Activated T-cell treated with anti-CD3 and anti-CD28 coated beads, Interleukin-2, amount 50 U/mL, for 72 hours (primary cell): ENCODE results near the gene CDC6. TPM values are rescaled to one million over a fixed set of nuclear protein-coding genes. Genes with fewer than 3 reads are reported as not detected.

Experiments used
- ATAC-seq, 2 donors: fragments of 150-1000 bp; cut with Tn5 transposase; replicated peaks in 1 of 2; 2 replicates each; pipeline ENCODE4 v1.10.0; 2021; ENCODE audit warnings: moderate library complexity in 2 of 2, mild to moderate bottlenecking in 1 of 2
- DNase-seq, 2 donors: peaks; one replicate each; pipeline ENCODE4 v3.0.0; 2021 to 2022; ENCODE audit warnings: mixed read lengths in 1 of 2
- H3K27ac Mint-ChIP-seq: one replicate; pipeline ENCODE4 v1.8.0; 2022; ENCODE audit warnings: mild to moderate bottlenecking, moderate library complexity, mixed read lengths
- H3K27me3 Mint-ChIP-seq: one replicate; pipeline ENCODE4 v1.8.0; 2022; ENCODE audit warnings: low read depth, mixed read lengths
- H3K36me3 Mint-ChIP-seq, 2 donors: one replicate each; pipeline ENCODE4 v1.8.0; 2022; ENCODE audit warnings: mixed read lengths in 2 of 2, mild to moderate bottlenecking in 1 of 2; ENCODE audit not compliant: insufficient read depth in 2 of 2
- H3K4me1 Mint-ChIP-seq: one replicate; pipeline ENCODE4 v1.8.0; 2022; ENCODE audit warnings: low read depth, mixed read lengths
- H3K4me3 Mint-ChIP-seq, 2 donors: one replicate each; pipeline ENCODE4 v1.8.0; 2022; ENCODE audit warnings: mild to moderate bottlenecking in 2 of 2, mixed read lengths in 2 of 2, moderate library complexity in 2 of 2
- H3K9me3 Mint-ChIP-seq, 2 donors: one replicate each; pipeline ENCODE4 v1.8.0; 2022; ENCODE audit warnings: mixed read lengths in 2 of 2
- total RNA-seq, 2 donors: library from RNA; stranded (reverse); gene quantifications; one replicate each; pipeline ENCODE4 v1.2.3, GENCODE V29; 2022

Gene CDC6
- total RNA-seq, 2 donors from 2014 or later: 86.2 to 92.6 TPM

- ATAC-seq: peak in 1 of 2 donors; percentile 10
- no peaks in the 10 kb centered on the region for H3K27me3 Mint-ChIP-seq
- H3K4me1 Mint-ChIP-seq: peaks cover 63% of the 10 kb centered on the region
- DNase-seq: peak in 1 of 2 donors; percentile 46
- no peak overlapping the region for H3K27ac Mint-ChIP-seq
- no peaks in the 10 kb centered on the region for H3K9me3 Mint-ChIP-seq
- no peaks in the 10 kb centered on the region for H3K36me3 Mint-ChIP-seq
- peak overlapping the region; percentile 56 to 80 for H3K4me3 Mint-ChIP-seq
Observed at GRCh38 chr17:40345161-40345993, 57.7 kb downstream of the CDC6 start.

DNA sequence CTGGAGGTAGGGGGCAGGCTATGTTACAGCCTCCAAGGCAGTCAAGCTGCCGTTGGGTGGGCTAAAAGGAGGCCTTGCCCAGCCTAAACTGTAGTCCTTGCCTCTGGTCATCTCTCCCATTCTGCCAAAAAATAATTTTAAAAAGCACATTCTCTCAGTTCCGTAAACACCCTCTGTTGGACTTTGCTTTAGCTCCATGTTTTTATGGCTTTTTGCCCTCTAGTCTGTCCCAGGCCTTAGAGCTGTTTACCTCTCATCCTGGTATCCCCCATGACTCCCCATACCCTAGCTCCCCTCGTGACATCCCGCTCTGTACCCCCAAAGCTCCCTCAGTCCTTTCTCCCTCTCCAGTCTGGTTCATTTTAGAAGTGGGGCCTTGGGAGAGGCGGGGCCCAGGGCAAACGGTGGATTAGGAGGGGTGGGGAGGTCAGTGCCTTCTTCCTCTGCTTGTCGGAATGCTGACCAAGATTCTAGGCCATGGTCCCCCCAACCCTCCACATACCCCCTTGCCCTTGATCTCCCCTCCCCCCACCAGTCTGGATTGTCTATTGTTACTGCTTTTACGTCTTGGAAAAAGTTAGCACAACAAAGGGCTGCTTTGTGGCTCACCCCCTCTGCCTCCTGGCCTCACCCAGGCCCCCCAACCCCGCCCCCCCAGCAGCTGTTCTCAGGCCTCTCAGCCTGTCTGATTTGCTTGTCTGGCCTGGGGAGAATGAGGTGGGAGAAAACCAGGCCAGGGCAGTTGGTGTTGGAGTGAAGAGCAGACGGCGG lies 58.5 kb downstream of the CDC6 start:
- Mint-ChIP-seq H3K27ac (peak overlapping the region; percentile 75), H3K9me3 (no peaks in the 10 kb centered on the region), H3K4me1 (peaks cover 57% of the 10 kb centered on the region), H3K4me3 (peak overlapping the region; percentile 47 to 80), H3K36me3 (no peaks in the 10 kb centered on the region), H3K27me3 (no peaks in the 10 kb centered on the region)
- no peak for ATAC-seq
- DNase-seq: no peak

DNA sequence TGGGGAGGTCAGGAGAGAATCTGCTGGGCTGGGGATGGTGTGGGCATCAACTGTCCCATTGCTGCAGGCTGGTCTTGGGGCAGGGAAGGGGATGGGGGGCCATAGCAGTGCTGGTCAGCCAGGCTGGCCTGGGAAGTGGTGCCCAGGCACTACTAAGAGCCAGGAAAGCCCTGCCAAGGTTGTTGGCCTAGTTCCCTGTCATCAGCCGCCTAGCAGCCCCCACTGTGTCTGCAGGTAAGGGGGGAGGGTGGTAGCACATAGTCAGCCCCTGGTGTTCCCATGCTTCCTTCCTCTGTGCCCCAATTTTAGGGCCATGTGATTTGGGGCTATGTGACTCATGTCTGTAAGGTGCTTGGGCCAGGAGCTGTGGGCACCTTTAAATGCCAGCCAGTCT lies 59.1 kb downstream of the CDC6 start:
- H3K27ac Mint-ChIP-seq: no peak overlapping the region
- H3K4me3 Mint-ChIP-seq: no peak overlapping the region
- DNase-seq: no peak
- ATAC-seq: no peak
- H3K4me1 Mint-ChIP-seq: peaks cover 55% of the 10 kb centered on the region
- H3K27me3 Mint-ChIP-seq: no peaks in the 10 kb centered on the region
- H3K36me3 Mint-ChIP-seq: no peaks in the 10 kb centered on the region
- H3K9me3 Mint-ChIP-seq: no peaks in the 10 kb centered on the region

- Mint-ChIP-seq H3K36me3 (no peaks in the 10 kb centered on the region), H3K4me1 (peaks cover 59% of the 10 kb centered on the region), H3K9me3 (no peaks in the 10 kb centered on the region), H3K27me3 (no peaks in the 10 kb centered on the region), H3K4me3 (no peak overlapping the region), H3K27ac (no peak overlapping the region)
- ATAC-seq: no peak
- DNase-seq: no peak
Observed at GRCh38 chr17:40347319-40348135, 59.8 kb downstream of the CDC6 start.

- DNase-seq: no peak
- Mint-ChIP-seq H3K4me1 (peaks cover 59% of the 10 kb centered on the region), H3K4me3 (no peak overlapping the region), H3K9me3 (no peaks in the 10 kb centered on the region), H3K27me3 (no peaks in the 10 kb centered on the region), H3K36me3 (no peaks in the 10 kb centered on the region), H3K27ac (no peak overlapping the region)
- ATAC-seq: no peak
Observed at GRCh38 chr17:40348136-40348504, 60.4 kb downstream of the CDC6 start.

DNA sequence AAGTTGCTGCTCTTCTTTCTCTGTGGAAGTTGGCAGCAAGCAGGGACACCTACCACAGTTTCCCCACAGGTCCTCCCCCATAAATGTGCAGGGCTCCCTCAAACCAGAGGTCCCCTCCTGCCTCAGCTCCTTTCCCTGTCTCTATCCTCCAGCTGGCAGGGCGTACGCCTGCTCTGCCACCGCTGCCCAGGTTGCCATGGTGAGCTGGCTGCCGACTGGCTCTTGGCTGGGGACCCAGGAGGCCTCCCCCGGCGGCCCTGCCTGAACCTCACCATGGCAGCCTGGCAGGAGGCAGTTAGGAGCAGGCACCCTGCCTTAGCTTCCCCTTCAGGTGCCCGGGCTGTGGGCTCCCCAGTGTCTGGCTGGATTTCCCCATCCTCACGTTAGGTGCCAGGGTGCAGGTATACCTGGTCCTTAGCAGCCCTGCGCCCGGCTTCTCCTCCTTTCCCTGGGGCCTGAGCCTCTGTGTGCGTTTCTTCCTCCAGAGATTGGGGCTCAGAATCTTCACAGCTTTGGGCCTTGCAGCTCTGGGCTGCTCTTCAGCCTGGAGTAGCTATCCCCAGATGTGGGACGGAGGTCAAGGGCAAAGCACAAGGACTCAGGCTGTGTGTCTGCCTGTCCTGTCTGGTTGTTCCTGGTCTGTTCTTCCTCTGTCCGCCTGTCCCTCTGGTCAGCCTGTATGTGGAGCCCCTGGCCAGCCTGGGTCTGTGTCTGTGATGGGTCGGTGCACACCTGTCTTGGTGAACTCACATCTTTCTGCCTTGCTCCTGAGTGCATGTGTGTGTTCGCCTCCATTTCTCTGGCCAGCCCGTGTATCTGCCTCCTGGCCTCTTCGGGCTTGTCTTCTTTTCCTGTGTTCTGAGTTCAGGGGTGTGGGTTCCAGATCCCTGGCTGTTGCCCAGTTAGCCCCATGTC lies 61.1 kb downstream of the CDC6 start:
- H3K4me1 Mint-ChIP-seq: peaks cover 52% of the 10 kb centered on the region
- no peak for ATAC-seq
- H3K27me3 Mint-ChIP-seq: no peaks in the 10 kb centered on the region
- DNase-seq: no peak
- H3K9me3 Mint-ChIP-seq: no peaks in the 10 kb centered on the region
- no peak overlapping the region for H3K4me3 Mint-ChIP-seq
- H3K27ac Mint-ChIP-seq: peak overlapping the region; percentile 9
- no peaks in the 10 kb centered on the region for H3K36me3 Mint-ChIP-seq

GRCh38 chr17:40349477-40349894 lies 61.8 kb downstream of the CDC6 start:
- no peak for DNase-seq
- peak overlapping the region; percentile 9 for H3K27ac Mint-ChIP-seq

GRCh38 chr17:40349895-40350688 lies 62.4 kb downstream of the CDC6 start:
- Mint-ChIP-seq H3K4me1 (peaks cover 43% of the 10 kb centered on the region), H3K27ac (no peak overlapping the region), H3K4me3 (no peak overlapping the region), H3K9me3 (no peaks in the 10 kb centered on the region), H3K27me3 (no peaks in the 10 kb centered on the region), H3K36me3 (no peaks in the 10 kb centered on the region)
- ATAC-seq: no peak
- DNase-seq: no peak

More at GRCh38 chr17:40349477-40349894, 61.8 kb downstream of the CDC6 start:
- ATAC-seq: no peak
- Mint-ChIP-seq H3K4me3 (no peak overlapping the region), H3K4me1 (peaks cover 49% of the 10 kb centered on the region), H3K27me3 (no peaks in the 10 kb centered on the region), H3K9me3 (no peaks in the 10 kb centered on the region), H3K36me3 (no peaks in the 10 kb centered on the region)

DNA sequence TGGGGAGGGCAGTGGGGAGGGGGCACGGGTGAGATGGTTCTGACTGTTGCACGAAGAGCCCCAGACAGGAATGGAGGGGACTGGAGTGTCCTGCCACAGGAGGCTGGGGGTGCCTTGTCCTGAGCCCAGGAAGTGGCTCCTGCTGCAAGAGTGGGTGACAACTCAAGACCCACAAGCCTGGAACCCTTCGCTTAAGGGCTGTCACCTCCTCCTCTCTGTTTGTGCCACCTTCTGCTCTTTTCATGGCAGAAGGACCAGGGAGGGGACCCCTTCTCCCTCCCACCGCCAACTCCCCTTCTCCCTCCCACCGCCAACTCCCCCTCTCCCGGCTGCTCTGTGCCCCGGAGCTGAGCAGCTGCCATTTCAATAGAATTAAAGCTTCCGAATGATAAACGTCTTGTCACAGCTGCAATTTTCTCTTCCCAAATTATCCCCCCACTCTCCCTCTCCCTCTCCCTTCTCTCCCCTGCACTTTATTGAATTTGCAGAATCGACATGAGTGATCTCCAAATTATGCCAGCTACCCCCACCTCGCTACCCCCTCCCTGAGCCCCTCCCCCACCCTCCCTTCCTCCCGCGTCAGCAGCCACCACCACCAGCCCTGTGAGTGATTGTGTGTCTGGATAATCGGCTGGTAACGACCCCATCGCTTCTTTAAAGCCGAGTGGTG lies 63.1 kb downstream of the CDC6 start:
- H3K4me1 Mint-ChIP-seq: peaks cover 35% of the 10 kb centered on the region
- H3K27ac Mint-ChIP-seq: no peak overlapping the region
- H3K36me3 Mint-ChIP-seq: no peaks in the 10 kb centered on the region
- H3K9me3 Mint-ChIP-seq: no peaks in the 10 kb centered on the region
- DNase-seq: no peak
- H3K27me3 Mint-ChIP-seq: no peaks in the 10 kb centered on the region
- no peak overlapping the region for H3K4me3 Mint-ChIP-seq
- ATAC-seq: no peak

GRCh38 chr17:40351359-40352236 lies 63.9 kb downstream of the CDC6 start:
- Mint-ChIP-seq H3K4me3 (no peak overlapping the region), H3K27ac (no peak overlapping the region), H3K4me1 (peaks cover 29% of the 10 kb centered on the region), H3K27me3 (no peaks in the 10 kb centered on the region), H3K36me3 (no peaks in the 10 kb centered on the region), H3K9me3 (no peaks in the 10 kb centered on the region)
- DNase-seq (no peak), ATAC-seq (no peak)
